Activated gamma-delta T cell treated with anti-CD3 and anti-CD28 coated beads, Interleukin-2, amount 50 U/mL, for 16 hours (primary cell): Measurements from ENCODE around the gene CCDC91.
"Not testable (repeated sequence)": the region's sequence is repeated elsewhere in the genome, so short reads cannot be mapped to it uniquely, and the experiment has no call there.

ENCODE experiments used
- DNase-seq: peaks from one replicate; pipeline ENCODE4 v3.0.0-alpha.2; 2020; ENCODE audit warnings: low read depth

CCDC91 gene

DNA sequence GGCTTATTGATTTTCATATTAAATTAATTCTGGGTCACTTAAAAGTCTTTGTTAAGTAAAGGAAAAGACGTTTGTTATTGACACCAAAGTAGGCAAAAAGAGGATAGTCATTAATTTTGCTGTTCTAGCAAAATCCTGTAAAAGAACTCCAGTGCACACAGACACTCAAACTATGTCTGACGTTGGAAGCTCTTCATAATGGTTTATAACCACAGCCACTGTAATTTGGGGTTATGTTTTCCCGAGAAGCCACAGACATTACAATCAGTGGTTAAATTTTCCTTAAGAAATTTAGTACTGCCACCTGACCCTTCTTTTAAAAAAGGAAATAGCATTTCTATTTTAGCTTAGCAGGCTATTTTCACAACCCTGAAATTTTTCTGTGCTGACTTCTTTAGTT lies 267.5 kb downstream of the CCDC91 start:
- DNase-seq: no peak

DNA sequence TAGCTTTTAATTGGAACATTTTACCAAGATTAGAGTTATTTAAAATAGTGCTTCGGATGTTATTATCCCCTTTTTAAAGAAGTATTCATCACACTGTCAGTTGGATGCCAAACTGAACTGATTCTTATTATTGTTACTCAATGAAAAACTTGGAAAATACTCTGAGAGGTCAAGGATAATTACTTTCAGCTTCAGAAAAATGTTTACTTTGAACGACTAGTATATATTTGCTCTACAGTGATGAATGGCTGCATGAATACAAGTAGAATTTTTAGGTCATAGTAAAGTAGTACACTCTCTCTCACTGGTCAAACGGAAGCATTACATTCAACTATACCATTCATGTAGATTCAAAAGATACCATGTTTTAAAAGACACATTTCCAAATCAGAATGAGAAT lies 269.2 kb downstream of the CCDC91 start:
- no peak for DNase-seq

DNA sequence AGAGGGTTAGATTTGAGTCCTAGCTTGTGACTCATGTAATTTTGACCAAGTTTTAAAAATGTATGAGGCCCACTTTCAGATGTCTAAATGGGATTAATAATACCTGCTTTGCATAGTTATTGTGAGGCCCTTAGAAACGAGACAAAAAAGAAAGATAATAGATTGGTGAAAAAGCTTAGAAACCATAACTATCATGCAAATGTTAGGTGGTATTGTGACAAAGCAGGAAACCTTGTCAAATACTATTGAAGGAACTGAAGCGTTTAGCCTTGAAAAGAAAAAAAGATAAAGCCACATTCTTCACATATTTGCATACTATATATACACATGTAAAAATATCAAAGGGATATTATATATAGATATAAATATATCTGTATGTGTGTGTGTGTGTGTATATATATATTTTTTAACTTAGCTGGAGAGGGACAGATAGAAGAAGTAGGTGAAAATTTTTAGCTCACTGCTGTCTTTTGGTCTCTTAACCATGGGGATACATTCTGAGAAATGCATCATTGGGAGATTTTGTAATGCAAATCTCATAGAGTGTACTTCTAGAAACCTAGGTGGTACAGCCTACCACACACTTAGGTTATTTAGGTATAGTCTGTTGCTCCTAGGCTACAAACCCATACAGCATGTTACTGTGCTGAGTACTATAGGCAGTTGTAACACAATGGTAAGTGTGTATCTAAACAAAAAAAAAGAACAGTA lies 270.3 kb downstream of the CCDC91 start:
- no peak for DNase-seq

DNA sequence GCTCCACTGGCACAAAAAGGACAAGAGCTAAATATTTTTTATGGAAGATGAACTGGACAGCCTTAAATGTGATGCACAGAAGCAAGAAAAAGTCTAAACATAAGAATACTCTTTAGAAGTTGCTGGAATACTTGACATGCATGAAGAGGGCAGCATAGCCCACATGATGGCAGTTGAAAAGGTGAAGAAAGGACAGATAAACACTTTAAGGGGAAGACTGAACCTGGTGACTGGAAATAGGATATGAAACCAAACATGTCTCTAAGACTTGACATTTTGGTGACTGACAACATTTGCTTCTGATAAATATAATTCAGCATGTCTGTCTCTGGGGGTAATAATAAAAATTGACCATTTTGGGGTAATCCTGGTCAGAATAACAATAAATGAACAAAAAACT lies 273.1 kb downstream of the CCDC91 start:
- DNase-seq: no peak

DNA sequence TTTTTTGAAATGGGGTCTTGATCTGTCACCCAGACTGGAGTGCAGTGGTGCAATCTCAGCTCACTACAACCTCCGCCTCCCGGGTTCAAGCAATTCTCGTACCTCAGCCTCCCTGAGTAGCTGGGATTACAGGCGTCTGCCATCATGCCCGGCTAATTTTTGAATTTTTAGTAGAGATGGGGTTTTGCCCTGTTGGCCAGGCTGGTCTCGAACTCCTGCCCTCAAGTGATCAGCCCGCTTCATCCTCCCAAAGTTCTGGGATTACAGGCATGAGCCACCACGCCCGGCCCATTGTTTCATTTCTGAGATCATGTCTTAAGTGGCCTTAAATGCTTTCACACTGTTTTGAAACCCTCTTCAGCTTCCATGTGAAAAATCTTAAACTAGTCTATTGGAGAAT lies 281.5 kb downstream of the CCDC91 start:
- DNase-seq: not testable (repeated sequence)

DNA sequence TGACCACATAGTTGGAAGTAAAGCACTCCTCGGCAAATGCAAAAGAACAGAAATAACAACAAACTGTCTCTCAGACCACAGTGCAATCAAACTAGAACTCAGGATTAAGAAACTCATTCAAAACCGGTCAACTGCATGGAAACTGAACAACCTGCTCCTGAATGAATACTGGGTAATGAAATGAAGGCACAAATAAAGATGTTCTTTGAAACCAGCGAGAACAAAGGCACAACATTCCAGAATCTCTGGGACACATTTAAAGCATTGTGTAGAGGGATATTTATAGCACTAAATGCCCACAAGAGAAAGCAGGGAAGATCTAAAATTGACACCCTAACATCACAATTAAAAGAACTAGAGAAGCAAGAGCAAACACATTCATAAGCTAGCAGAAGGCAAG lies 285.9 kb downstream of the CCDC91 start:
- not testable (repeated sequence) for DNase-seq

DNA sequence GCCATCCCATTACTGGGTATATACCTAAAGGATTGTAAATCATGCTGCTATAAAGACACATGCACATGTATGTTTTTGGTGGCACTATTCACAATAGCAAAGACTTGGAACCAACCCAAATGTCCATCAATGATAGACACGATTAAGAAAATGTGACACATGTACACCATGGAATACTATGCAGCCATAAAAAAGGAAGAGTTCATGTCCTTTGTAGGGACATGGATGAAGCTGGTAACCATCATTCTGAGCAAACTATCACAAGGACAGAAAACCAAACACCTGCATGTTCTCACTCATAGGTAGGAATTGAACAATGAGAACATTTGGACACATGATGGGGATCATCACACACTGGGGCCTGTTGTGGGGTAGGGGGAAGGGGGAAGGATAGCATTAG lies 288.8 kb downstream of the CCDC91 start:
- not testable (repeated sequence) for DNase-seq

DNA sequence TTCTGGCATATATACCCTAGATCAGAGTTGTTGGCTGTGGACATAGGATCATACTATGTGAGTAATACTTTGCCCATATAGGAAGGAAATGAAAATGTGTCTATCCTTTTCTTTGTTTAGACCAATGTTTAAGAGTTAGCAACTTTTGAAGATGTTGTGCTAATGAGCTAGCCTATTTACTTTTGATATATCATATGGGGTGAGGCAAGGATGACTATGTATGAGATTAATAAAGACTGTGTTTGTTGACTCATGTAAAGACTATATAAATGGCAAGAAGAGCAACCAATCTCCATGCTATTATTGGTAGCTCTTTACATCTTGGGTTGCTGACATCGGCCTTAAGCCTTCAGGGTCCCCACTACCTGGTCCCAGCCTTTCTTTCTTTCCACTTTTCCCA lies 289.4 kb downstream of the CCDC91 start:
- no peak for DNase-seq

GRCh38 chr12:28484156-28484555 lies 293.9 kb downstream of the CCDC91 start:
- DNase-seq: no peak

DNA sequence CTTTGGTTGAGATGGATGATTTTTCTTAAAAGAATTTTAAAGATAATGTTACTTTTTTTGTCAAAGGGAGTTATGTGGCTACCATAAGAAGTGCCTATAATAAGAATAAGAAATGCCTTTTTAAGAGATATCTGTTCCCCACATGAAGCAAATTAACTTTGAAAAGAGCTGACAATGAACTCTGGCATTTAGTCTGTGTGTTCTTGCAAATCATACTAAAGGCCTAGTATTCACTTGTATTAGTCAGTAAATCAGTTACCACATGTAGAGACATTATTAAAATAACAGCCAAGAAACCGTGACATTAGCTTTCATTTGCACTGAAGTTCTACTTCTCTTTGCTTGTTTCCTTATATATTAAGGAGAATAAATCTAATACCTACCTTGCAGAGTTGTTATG lies 296.3 kb downstream of the CCDC91 start:
- no peak for DNase-seq

- DNase-seq: no peak
These were observed 299.0 kb downstream of the CCDC91 start for GRCh38 chr12:28489246-28489645.

DNA sequence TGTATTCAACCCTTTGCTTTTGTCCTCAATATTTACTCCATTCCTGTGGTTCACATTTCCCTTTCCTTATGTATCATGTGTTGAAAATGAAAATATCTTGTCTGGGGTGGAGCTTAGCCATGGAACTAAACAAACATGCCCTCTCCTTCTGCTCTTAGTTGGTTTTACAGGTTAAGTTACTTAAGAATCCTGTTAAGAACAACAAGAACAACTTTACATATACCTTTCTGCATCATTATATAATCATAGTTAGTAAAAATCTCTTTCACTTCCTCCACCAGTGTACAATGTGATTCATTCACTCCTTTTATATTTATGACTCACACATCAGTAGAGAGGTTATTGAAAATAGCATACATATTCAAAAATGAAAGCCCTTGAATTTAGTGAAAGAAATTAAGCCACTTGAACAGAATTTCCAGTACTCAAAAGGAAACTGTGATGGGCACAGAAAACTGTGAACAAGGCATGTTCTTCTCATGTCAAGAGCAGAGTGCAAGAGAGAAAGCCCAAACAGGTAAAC lies 307.7 kb downstream of the CCDC91 start:
- no peak for DNase-seq

DNA sequence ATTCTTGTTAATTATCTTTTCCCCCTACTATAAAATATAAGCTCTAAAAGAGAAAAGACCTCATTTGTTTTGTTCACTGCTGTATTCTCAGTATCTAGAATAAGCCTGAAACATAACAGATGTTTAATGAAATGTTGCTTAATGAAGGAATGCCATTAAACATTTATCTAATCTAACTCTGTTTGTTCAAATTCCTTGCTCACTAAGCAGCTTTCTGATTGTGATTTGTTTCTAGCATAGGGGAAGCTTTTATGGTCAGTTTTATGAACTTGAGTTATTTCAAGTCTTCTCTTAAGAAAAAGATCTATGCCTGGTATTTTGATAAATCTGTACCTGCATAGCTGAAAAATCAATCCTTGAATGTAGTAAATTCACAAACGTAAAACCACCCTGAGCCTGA lies 308.6 kb downstream of the CCDC91 start:
- no peak for DNase-seq

DNA sequence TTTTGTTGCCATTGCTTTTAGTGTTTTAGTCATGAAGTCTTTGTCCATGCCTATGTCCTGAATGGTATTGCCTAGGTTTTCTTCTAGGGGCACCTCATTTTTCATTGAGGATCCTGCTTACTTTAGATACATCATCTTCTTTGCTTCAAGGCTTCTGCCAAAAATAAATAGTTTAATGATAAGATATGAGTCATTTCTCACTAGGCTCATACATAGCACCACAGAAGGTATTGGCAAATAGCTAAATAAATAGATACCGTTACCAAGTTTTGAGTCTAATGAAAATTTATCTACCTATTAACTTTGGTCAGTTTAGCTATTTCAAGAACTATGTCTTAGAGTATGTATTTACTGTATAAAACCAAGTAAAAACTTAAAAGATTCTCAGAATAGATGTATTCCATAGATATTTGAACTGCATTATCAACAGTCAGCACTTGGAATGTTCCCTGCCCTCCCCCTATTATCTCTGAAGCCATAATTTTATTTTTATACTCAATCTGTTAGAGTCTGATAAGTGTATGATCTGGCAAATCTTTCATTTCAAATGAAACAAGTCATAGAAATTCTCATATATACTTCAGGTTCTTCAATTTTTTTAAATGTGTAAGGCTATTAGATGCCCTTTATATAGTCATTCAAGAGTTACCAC lies 310.2 kb downstream of the CCDC91 start:
- DNase-seq: no peak

GRCh38 chr12:28506271-28506670 lies 316.0 kb downstream of the CCDC91 start:
- no peak for DNase-seq

DNA sequence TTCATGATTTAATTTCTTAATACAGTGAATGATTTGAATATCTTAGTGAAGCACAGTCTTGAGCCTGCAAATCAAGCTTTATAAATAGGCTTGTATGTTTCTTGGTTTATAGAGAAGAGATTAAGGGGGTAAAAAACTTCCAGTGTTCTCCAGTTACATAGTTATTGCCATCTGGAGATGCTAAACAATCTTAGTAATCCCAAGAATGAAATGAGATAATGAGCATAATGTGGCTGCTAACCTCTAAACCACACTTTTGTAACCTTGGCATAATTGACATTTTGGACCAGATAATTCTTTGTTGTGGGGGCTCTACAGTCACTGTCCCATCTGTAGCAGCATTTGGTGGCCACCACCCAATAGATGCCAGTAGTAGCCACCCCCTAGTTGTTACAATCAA lies 316.8 kb downstream of the CCDC91 start:
- DNase-seq: no peak

DNA sequence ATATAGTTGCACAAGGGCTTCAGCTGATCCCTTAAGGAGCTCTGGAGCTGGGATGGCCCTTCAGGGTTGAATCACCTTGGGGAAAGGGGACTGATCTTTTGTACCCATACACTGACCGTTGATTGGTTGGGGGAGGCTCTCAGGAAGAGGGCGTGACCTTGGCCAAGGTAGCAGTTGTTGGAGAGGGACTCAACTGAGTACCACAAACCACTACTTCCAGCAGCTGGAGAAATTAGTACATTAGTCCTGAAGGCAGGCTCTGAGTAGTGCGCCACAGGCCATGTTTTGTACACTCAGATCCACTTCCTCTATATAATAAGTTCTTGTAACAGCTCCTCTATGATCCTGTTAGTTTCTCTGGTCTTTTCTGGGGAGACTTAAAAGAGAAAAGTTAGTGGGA lies 317.6 kb downstream of the CCDC91 start:
- DNase-seq: no peak

- DNase-seq: no peak
These were observed 322.1 kb downstream of the CCDC91 start for GRCh38 chr12:28512406-28512805.

GRCh38 chr12:28512876-28513275 lies 322.6 kb downstream of the CCDC91 start:
- DNase-seq: no peak

DNA sequence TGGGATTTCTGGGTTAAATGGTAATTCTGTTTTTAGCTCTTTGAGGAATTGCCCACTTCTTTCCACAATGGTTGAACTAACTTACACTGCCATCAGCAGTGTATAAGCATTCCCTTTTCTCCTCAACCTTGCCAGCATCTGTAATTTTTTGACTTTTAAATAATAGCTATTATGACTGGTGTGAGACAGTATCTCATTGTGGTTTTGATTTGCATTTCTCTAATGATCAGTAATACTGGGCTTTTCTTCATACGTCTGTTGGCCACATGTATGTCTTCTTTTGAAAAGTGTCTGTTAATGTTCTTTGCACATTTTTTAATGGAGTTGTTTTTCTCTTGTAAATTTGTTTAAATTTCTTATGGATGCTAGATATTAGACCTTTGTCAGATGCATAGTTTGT lies 323.7 kb downstream of the CCDC91 start:
- no peak for DNase-seq

DNA sequence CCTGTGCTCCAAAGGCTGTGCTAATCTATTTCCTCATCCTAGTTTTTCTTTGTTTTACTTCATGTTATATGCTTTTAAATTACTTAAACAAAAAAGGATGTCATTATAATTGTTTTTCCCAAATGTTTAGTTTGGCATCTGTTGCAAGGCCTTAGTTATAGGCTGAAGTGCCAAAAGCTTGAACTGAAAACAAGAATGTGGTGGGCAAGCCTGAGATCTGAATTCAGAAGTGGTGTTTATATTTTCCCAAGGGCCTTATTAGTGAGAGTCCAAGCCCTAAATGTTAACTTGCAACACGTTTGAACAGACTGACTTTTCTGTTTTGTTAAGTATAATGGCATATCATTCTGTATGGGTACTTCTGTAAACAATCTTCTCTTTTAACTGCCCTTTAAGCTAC lies 326.8 kb downstream of the CCDC91 start:
- no peak for DNase-seq

DNA sequence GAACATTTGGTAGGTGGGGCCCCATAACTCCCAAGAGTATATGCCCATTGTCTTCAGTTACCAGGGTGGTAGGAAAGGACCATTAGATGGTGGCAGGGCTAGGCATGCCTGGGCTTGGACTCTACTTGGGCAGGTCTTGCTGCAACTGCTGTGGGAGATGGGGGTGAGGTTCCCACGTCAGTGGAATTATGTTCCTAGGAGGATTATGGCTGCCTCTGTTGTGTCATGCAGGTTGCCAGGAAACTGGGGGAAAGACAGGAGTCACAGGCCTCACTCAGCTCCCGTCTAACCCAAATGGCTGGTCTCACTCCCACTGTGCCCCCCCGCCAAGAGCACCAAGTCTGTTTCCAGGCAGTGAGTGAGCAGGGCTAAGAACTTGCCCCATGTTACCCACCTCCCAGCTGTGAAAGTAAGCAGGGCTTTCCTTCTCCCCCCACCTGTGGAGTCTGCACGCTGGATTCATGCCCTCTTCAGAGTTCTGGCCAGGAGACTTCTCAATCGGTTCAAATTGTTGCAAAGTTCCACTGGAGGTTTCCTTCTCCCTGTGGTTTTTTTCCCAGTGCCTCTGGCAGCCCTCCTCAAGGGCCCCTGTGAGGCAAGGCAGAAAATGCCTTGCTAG lies 337.5 kb downstream of the CCDC91 start:
- DNase-seq: no peak

DNA sequence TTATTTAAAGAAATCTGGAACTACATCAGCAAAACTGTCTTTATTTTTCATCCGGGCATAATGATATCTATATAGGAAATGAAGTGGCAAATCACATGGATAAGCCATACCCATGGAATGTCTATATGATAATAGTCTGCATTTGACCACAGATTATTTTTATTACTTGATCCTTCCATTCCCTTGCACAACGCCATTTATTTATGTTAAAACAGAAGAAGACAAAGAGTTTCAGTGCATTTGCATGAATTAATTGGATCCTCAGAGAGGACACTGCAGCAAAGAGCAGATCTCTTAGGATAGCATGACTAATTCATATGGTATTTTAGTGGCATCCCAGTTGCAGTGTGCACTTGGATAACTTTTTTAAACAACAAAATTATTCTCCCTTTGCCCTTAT lies 345.0 kb downstream of the CCDC91 start:
- no peak for DNase-seq
